ENCODE measurements around the gene IFI27. TPM values are rescaled to one million over a fixed set of nuclear protein-coding genes. Genes with fewer than 3 reads are reported as not detected.

IFI27 gene
- total RNA-seq, 1 donor: 20.2 TPM

- TF ChIP-seq CTCF (IDR thresholded peaks at IDR 0.05; ENCODE audit: insufficient read depth, low read length): no peak
- no peak for DNase-seq (ENCODE audit: low read depth)
- H3K4me3 ChIP-seq (ENCODE audit: low read depth, low read length): peak overlapping the region; percentile 75
Observed at GRCh38 chr14:94128216-94128839, 17.8 kb downstream of the IFI27 start.

GRCh38 chr14:94129111-94129757 lies 18.7 kb downstream of the IFI27 start, which contains the start of gene IFI27L2:
IFI27L2 (minus strand) TSS chr14:94129604; CDS start chr14:94129564, 40 bp downstream.
- peak; percentile 48 for TF ChIP-seq CTCF (IDR thresholded peaks at IDR 0.05; ENCODE audit: insufficient read depth, low read length)
- H3K4me3 ChIP-seq (ENCODE audit: low read depth, low read length): peak within 1 kb of the TSS; percentile 75
- peak; percentile 78 for DNase-seq (ENCODE audit: low read depth)

GRCh38 chr14:94129758-94130414 lies 19.4 kb downstream of the IFI27 start:
- peak; percentile 65 for DNase-seq (ENCODE audit: low read depth)
- no peak for TF ChIP-seq CTCF (IDR thresholded peaks at IDR 0.05; ENCODE audit: insufficient read depth, low read length)
- H3K4me3 ChIP-seq (ENCODE audit: low read depth, low read length): peak overlapping the region; percentile 75

- H3K4me3 ChIP-seq (ENCODE audit: low read depth, low read length): no peak overlapping the region
- DNase-seq (ENCODE audit: low read depth): peak; percentile 87
- TF ChIP-seq CTCF (IDR thresholded peaks at IDR 0.05; ENCODE audit: insufficient read depth, low read length): peak; percentile 72
Observed at GRCh38 chr14:94132285-94132887, 21.9 kb downstream of the IFI27 start.

- no peak overlapping the region for H3K4me3 ChIP-seq (ENCODE audit: low read depth, low read length)
- DNase-seq (ENCODE audit: low read depth): no peak
- TF ChIP-seq CTCF (IDR thresholded peaks at IDR 0.05; ENCODE audit: insufficient read depth, low read length): no peak
Observed at GRCh38 chr14:94135476-94135875, 24.9 kb downstream of the IFI27 start.

GRCh38 chr14:94136575-94137331 lies 26.2 kb downstream of the IFI27 start:
- peak; percentile 99 for TF ChIP-seq CTCF (IDR thresholded peaks at IDR 0.05; ENCODE audit: insufficient read depth, low read length)
- peak overlapping the region; percentile 11 for H3K4me3 ChIP-seq (ENCODE audit: low read depth, low read length)
- peak; percentile 88 for DNase-seq (ENCODE audit: low read depth)
